Liver (tissue), 3 donors: ENCODE data around the gene GRK1.

Experiments used
- EGR1 ChIP-seq, 2 donors: IDR thresholded peaks; 2 replicates each; pipeline ENCODE4 v1.6.1; 2016 to 2018; ENCODE audit warnings: antibody characterized with exemption in 2 of 2, low read depth in 2 of 2
- GABPA ChIP-seq, 2 donors: IDR thresholded peaks in 1 of 2; conservative IDR thresholded peaks in 1 of 2; 2 replicates each; pipeline ENCODE4 v1.6.1; 2016; ENCODE audit warnings: antibody characterized with exemption in 2 of 2, mild to moderate bottlenecking in 1 of 2, moderate library complexity in 1 of 2
- HNF4G ChIP-seq: IDR thresholded peaks from 2 replicates; pipeline ENCODE4 v1.6.1; 2016; ENCODE audit warnings: antibody characterized with exemption
- JUND ChIP-seq, 2 donors: IDR thresholded peaks; 2 replicates each; pipeline ENCODE4 v1.6.1; 2016; ENCODE audit warnings: antibody characterized with exemption in 2 of 2
- RAD21 ChIP-seq, 2 donors: IDR thresholded peaks; 2 replicates each; pipeline ENCODE4 v1.6.1; 2016; ENCODE audit warnings: antibody characterized with exemption in 2 of 2, mild to moderate bottlenecking in 2 of 2
- SP1 ChIP-seq: IDR thresholded peaks from 2 replicates; pipeline ENCODE4 v1.6.1; 2018; ENCODE audit warnings: antibody characterized with exemption, mild to moderate bottlenecking
- TAF1 ChIP-seq: conservative IDR thresholded peaks from 2 replicates; pipeline ENCODE4 v1.6.1; 2016; ENCODE audit warnings: antibody characterized with exemption, mild to moderate bottlenecking
- YY1 ChIP-seq: IDR thresholded peaks from 2 replicates; pipeline ENCODE4 v1.6.1; 2016; ENCODE audit warnings: antibody characterized with exemption, mild to moderate bottlenecking
- ZBTB33 ChIP-seq: IDR thresholded peaks from 2 replicates; pipeline ENCODE4 v1.6.1; 2016; ENCODE audit warnings: antibody characterized with exemption
- TF ChIP-seq, protein P1 (sequence below): fragments of 150-350 bp; IDR thresholded peaks from 2 replicates; pipeline ENCODE4 v1.5.1; 2017; ENCODE audit warnings: improper control_type of control experiment, low read depth, low read length; ENCODE audit not compliant: missing input control
- TF ChIP-seq, protein P2 (sequence below): IDR thresholded peaks from 2 replicates; pipeline ENCODE4 v1.6.1; 2016; ENCODE audit warnings: antibody characterized with exemption
- TF ChIP-seq, protein P3 (sequence below): IDR thresholded peaks from 2 replicates; pipeline ENCODE4 v1.6.1; 2016; ENCODE audit warnings: antibody characterized with exemption, mild to moderate bottlenecking
- donor health status: healthy.
- donor health status: healthy.

GRCh38 chr13:113618455-113618854, 48.6 kb upstream of the GRK1 start:
- TF ChIP-seq, protein P1, sequence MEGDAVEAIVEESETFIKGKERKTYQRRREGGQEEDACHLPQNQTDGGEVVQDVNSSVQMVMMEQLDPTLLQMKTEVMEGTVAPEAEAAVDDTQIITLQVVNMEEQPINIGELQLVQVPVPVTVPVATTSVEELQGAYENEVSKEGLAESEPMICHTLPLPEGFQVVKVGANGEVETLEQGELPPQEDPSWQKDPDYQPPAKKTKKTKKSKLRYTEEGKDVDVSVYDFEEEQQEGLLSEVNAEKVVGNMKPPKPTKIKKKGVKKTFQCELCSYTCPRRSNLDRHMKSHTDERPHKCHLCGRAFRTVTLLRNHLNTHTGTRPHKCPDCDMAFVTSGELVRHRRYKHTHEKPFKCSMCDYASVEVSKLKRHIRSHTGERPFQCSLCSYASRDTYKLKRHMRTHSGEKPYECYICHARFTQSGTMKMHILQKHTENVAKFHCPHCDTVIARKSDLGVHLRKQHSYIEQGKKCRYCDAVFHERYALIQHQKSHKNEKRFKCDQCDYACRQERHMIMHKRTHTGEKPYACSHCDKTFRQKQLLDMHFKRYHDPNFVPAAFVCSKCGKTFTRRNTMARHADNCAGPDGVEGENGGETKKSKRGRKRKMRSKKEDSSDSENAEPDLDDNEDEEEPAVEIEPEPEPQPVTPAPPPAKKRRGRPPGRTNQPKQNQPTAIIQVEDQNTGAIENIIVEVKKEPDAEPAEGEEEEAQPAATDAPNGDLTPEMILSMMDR, result no peak
- no peak for TF ChIP-seq YY1
- TF ChIP-seq EGR1 (IDR thresholded peaks at IDR 0.05; ENCODE audit: low read depth in 2 of 2), result no peak
- TF ChIP-seq TAF1, result no peak
- TF ChIP-seq ZBTB33, result no peak
- TF ChIP-seq, protein P2, sequence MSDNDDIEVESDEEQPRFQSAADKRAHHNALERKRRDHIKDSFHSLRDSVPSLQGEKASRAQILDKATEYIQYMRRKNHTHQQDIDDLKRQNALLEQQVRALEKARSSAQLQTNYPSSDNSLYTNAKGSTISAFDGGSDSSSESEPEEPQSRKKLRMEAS, result no peak
- no peak for TF ChIP-seq RAD21 (IDR thresholded peaks at IDR 0.05)
- no peak for TF ChIP-seq JUND (IDR thresholded peaks at IDR 0.05)
- TF ChIP-seq, protein P3, sequence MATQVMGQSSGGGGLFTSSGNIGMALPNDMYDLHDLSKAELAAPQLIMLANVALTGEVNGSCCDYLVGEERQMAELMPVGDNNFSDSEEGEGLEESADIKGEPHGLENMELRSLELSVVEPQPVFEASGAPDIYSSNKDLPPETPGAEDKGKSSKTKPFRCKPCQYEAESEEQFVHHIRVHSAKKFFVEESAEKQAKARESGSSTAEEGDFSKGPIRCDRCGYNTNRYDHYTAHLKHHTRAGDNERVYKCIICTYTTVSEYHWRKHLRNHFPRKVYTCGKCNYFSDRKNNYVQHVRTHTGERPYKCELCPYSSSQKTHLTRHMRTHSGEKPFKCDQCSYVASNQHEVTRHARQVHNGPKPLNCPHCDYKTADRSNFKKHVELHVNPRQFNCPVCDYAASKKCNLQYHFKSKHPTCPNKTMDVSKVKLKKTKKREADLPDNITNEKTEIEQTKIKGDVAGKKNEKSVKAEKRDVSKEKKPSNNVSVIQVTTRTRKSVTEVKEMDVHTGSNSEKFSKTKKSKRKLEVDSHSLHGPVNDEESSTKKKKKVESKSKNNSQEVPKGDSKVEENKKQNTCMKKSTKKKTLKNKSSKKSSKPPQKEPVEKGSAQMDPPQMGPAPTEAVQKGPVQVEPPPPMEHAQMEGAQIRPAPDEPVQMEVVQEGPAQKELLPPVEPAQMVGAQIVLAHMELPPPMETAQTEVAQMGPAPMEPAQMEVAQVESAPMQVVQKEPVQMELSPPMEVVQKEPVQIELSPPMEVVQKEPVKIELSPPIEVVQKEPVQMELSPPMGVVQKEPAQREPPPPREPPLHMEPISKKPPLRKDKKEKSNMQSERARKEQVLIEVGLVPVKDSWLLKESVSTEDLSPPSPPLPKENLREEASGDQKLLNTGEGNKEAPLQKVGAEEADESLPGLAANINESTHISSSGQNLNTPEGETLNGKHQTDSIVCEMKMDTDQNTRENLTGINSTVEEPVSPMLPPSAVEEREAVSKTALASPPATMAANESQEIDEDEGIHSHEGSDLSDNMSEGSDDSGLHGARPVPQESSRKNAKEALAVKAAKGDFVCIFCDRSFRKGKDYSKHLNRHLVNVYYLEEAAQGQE, result no peak
- no peak for TF ChIP-seq HNF4G
- TF ChIP-seq GABPA (IDR thresholded peaks at IDR 0.05 in 1 of 2, conservative IDR thresholded peaks at IDR 0.05 in 1 of 2), result no peak
- no peak for TF ChIP-seq SP1
